ENCODE data around the gene SLC27A4. TPM values are rescaled to one million over a fixed set of nuclear protein-coding genes. Genes with fewer than 3 reads are reported as not detected.

The SLC27A4 gene
- total RNA-seq, 1 donor = 23.5 TPM

DNA sequence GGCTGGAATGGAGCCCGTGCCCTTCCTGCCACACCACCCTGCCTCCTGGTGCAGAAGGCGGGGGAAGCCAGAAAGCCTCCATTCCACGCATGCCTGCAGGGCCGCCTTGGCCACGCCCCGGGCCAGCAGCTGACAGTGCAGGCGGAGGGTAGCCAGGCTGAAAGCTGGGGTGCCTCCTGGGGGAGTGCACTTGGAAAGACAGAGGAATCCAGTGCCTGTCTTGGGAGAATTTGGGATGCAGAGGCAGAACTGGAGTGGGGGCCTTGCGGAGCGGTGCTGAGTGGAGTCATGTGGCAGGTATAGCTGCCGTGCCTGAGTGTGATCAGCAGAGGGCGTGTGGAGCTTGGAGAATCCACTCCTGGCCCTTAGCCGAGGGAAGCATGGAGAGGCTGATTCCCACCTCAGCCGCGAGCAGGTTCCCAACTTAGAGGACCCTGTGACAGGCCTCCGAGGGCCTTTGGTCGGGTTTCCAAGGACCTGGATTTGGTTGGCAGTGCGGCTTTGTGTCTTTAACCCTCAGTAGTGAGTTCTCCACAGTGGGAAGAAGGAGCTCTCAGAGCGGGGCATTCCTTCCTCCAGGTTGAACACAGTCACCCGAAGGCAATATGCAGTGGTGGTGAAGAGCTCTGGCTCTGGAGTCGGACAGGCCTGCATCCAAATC lies 21.8 kb downstream of the SLC27A4 start:
- H3K4me3 ChIP-seq (ENCODE audit: low read depth, low read length) = peak overlapping the region; percentile 54
- peak; percentile 89 for TF ChIP-seq CTCF (IDR thresholded peaks at IDR 0.05; ENCODE audit: insufficient read depth, low read length)
- DNase-seq (ENCODE audit: low read depth) = peak; percentile 90

- no peak overlapping the region for H3K4me3 ChIP-seq (ENCODE audit: low read depth, low read length)
- DNase-seq (ENCODE audit: low read depth) = no peak
- TF ChIP-seq CTCF (IDR thresholded peaks at IDR 0.05; ENCODE audit: insufficient read depth, low read length) = no peak
These were observed 22.4 kb downstream of the SLC27A4 start for GRCh38 chr9:128362774-128363173.

GRCh38 chr9:128365525-128365924 lies 25.2 kb downstream of the SLC27A4 start:
- no peak for DNase-seq (ENCODE audit: low read depth)
- no peak for TF ChIP-seq CTCF (IDR thresholded peaks at IDR 0.05; ENCODE audit: insufficient read depth, low read length)
- H3K4me3 ChIP-seq (ENCODE audit: low read depth, low read length) = no peak overlapping the region

DNA sequence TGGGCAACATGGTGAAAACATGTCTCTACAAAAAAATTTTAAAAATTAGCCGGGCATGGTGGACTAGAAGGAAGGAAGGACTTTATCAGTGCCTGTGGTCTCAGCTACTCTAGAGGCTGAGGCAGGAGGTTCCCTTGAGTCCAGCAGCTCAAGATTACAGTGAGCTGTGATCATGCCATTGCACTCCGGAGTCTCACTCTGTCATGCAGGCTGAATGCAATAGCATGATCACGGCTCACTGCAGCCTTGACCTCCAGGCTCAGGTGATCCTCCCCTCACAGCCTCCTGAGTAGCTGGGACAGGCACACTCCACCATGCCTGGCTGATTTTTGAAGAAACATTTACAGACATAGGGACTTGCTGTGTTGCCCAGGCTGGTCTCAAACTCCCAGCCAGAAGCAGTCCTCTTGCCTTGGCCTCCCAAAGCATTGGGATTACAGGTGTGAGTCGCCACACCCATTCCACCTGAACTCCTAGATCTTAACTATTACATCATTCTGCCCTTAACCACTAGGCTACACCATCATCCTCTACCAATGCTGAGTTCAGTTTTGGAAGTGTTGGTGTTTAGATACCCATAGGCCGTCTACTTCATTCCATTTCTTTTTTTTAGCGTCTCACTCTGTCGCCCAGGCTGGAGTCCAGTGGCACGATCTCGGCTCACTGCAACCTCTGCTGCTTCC lies 28.8 kb downstream of the SLC27A4 start:
- no peak overlapping the region for H3K4me3 ChIP-seq (ENCODE audit: low read depth, low read length)
- TF ChIP-seq CTCF (IDR thresholded peaks at IDR 0.05; ENCODE audit: insufficient read depth, low read length) = no peak

DNA sequence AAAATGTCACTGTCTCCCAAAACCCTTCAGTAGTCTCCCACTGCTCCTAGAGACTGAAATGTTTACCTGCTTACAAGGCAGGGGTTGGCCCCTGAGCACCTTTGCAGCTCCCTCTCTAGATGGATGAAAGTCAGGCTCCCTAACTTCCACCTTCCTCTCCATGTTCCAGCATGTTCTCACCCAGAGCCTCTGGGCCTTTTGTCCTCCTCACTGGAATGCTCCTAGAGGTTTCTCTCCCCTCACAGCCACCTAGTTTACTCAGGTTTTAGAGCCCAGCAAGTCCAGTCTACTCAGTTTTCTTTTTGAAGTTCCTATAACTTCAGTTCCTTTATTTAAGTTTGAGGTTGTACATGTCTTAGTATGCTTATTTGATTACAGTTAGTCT lies 30.0 kb downstream of the SLC27A4 start:
- DNase-seq (ENCODE audit: low read depth) = no peak
- TF ChIP-seq CTCF (IDR thresholded peaks at IDR 0.05; ENCODE audit: insufficient read depth, low read length) = no peak
- peak overlapping the region; percentile 94 for H3K4me3 ChIP-seq (ENCODE audit: low read depth, low read length)

More for the DNA sequence above, 28.8 kb downstream of the SLC27A4 start:
- DNase-seq (ENCODE audit: low read depth) = no peak

- peak; percentile 94 for DNase-seq (ENCODE audit: low read depth)
- TF ChIP-seq CTCF (IDR thresholded peaks at IDR 0.05; ENCODE audit: insufficient read depth, low read length) = no peak
- peak within 1 kb of the TSS; percentile 100 for H3K4me3 ChIP-seq (ENCODE audit: low read depth, low read length)
These were observed 30.7 kb downstream of the SLC27A4 start, which contains the start of gene URM1 for GRCh38 chr9:128370752-128371629. Gene URM1, plus strand, starts transcription at chr9:128371374. Its CDS starts 7 bp downstream, at chr9:128371381.

All from fibroblast of the aortic adventitia (primary cell).